Gastrocnemius medialis (tissue), 4 donors: Measurements from ENCODE around the gene TBKBP1.

Experiments
- CTCF ChIP-seq, 5 experiments: fragments of 450-650 bp in 3 of 5; fragments of 200-600 bp in 2 of 5; sonication (generic) in 2 of 5; IDR thresholded peaks in 4 of 5; conservative IDR thresholded peaks in 1 of 5; 1 replicate in 4 of 5; 2 replicates in 1 of 5; pipeline ENCODE4 v1.5.1; 2016 to 2019; ENCODE audit warnings: antibody characterized with exemption in 5 of 5, mild to moderate bottlenecking in 3 of 5, moderate library complexity in 3 of 5
- POLR2A ChIP-seq, 2 donors: fragments of 450-650 bp; IDR thresholded peaks; one replicate each; pipeline ENCODE4 v1.6.1; 2017; ENCODE audit warnings: antibody characterized with exemption in 2 of 2, mild to moderate bottlenecking in 2 of 2, moderate library complexity in 2 of 2

- no peak for TF ChIP-seq CTCF (IDR thresholded peaks at IDR 0.05 in 4 of 5, conservative IDR thresholded peaks at IDR 0.05 in 1 of 5)
- TF ChIP-seq POLR2A (IDR thresholded peaks at IDR 0.05) = no peak
Measured at GRCh38 chr17:47727704-47728036, 33.7 kb downstream of the TBKBP1 start.
